K562 (cell line): ENCODE data around the gene DIAPH1. TPM values are rescaled to one million over a fixed set of nuclear protein-coding genes. Genes with fewer than 3 reads are reported as not detected.
A peak's percentile ranks its signal among the peaks of the same experiment; 100 is the strongest.

Experiments
- ATAC-seq: fragments of 200-7000 bp; cut with Tn5 transposase; 3 replicates; pipeline ENCODE4 v1.9.1; 2020; ENCODE audit warnings: moderate library complexity
- BruUV-seq: library from RNA; stranded (reverse); fragments of 400-500 nt; replicated peaks from 2 replicates; lab custom pipeline; 2021; lab: Mats Ljungman, UMichigan
- CTCF ChIA-PET: fragments of 300-600 bp; formaldehyde crosslinking; extraction: SDS; loops from one replicate; lab custom pipeline; 2021; ENCODE audit warnings: low intra/inter-chr PET ratio; lab: Yijun Ruan, JAX
- POLR2A ChIA-PET: fragments of 300-600, 350-650 bp; sonication (Branson Sonifier 250); formaldehyde crosslinking; extraction: SDS; loops from one replicate; lab custom pipeline; 2021; ENCODE audit warnings: antibody characterized with exemption, inconsistent platforms; lab: Yijun Ruan, JAX
- DNase-seq, 4 experiments: peaks; one replicate each; pipeline versions ENCODE4 v3.0.0 to v3.0.0-alpha.2; 2011 to 2018; ENCODE audit warnings: low spot score in 3 of 4, mixed read lengths in 3 of 4; ENCODE audit errors: extremely low read depth in 1 of 4
- FAIRE-seq: peaks from 2 replicates; lab custom pipeline; 2011; peaks lifted over from hg19 to GRCh38; lab: Jason Lieb, UNC
- H2AFZ ChIP-seq: 2 replicates; pipeline ENCODE4 v1.6.0; 2011; ENCODE audit warnings: low read depth, low read length, control low read depth, inconsistent platforms
- H3K27ac ChIP-seq: fragments of 200-600 bp; 3 replicates; pipeline ENCODE4 v1.8.0; 2011; ENCODE audit warnings: low read depth, mild to moderate bottlenecking, control low read depth, inconsistent platforms, low read length, moderate library complexity, mixed read lengths; ENCODE audit errors: extremely low read depth
- H3K27me3 ChIP-seq, 2 experiments: fragments of 300-600 bp in 1 of 2; 2 replicates in 1 of 2; 3 replicates in 1 of 2; pipeline versions ENCODE4 v1.6.0 to v1.8.0; 2011; ENCODE audit warnings: inconsistent platforms in 2 of 2, low read length in 2 of 2, mild to moderate bottlenecking in 1 of 2, mixed read lengths in 1 of 2, moderate library complexity in 1 of 2; ENCODE audit not compliant: control insufficient read depth in 2 of 2, insufficient read depth in 2 of 2
- H3K36me3 ChIP-seq: fragments of 300-600 bp; 3 replicates; pipeline ENCODE4 v1.8.0; 2011; ENCODE audit warnings: mild to moderate bottlenecking, low read length, inconsistent platforms; ENCODE audit not compliant: control insufficient read depth, insufficient read depth
- H3K4me1 ChIP-seq, 2 experiments: fragments of 200-600 bp in 1 of 2; replicated peaks in 1 of 2; 2 replicates in 1 of 2; 3 replicates in 1 of 2; pipeline versions ENCODE4 v1.5.1 to v1.8.0; 2011; ENCODE audit warnings: inconsistent platforms in 2 of 2, low read length in 2 of 2, mild to moderate bottlenecking in 1 of 2, mixed read lengths in 1 of 2, moderate library complexity in 1 of 2; ENCODE audit not compliant: control insufficient read depth in 2 of 2, insufficient read depth in 2 of 2
- H3K4me2 ChIP-seq: 2 replicates; pipeline ENCODE4 v1.6.1; 2011; ENCODE audit warnings: low read length, control low read depth, inconsistent platforms, mixed read lengths; ENCODE audit not compliant: insufficient read depth
- H3K4me3 ChIP-seq: fragments of 200-600 bp; sonication (generic), shearing (Covaris generic); 2 replicates; pipeline ENCODE4 v1.5.1; 2016; ENCODE audit warnings: control low read depth, inconsistent platforms
- H3K79me2 ChIP-seq: fragments of 200-600 bp; 3 replicates; pipeline ENCODE4 v1.8.0; 2011; ENCODE audit warnings: low read length, inconsistent platforms; ENCODE audit not compliant: control insufficient read depth, insufficient read depth
- H3K9ac ChIP-seq, 2 experiments: 2 replicates each; pipeline versions ENCODE4 v1.6.0 to v1.6.1; 2011; ENCODE audit warnings: low read depth in 2 of 2, low read length in 2 of 2, control low read depth in 1 of 2, inconsistent platforms in 1 of 2, mild to moderate bottlenecking in 1 of 2, mixed read lengths in 1 of 2; ENCODE audit not compliant: insufficient read depth in 1 of 2
- H3K9me1 ChIP-seq: one replicate; pipeline ENCODE4 v1.6.0; 2011; ENCODE audit warnings: inconsistent platforms, mild to moderate bottlenecking, low read length, moderate library complexity; ENCODE audit not compliant: control insufficient read depth, insufficient read depth
- H3K9me3 ChIP-seq: replicated peaks from 2 replicates; pipeline ENCODE4 v1.5.1; 2011; ENCODE audit warnings: low read depth, low read length, inconsistent platforms; ENCODE audit not compliant: control insufficient read depth, insufficient read depth
- H4K20me1 ChIP-seq: replicated peaks from 2 replicates; pipeline ENCODE4 v1.6.1; 2011; ENCODE audit warnings: low read length, inconsistent platforms, mixed read lengths; ENCODE audit not compliant: control insufficient read depth, insufficient read depth
- AFF1 ChIP-seq, 2 experiments: fragments of 450-650 bp; IDR thresholded peaks; 2 replicates each; pipeline ENCODE4 v1.6.1; 2018; ENCODE audit warnings: mild to moderate bottlenecking in 2 of 2, low read depth in 1 of 2; ENCODE audit not compliant: partially characterized antibody in 2 of 2
- GATAD2B ChIP-seq: fragments of 450-650 bp; IDR thresholded peaks from 2 replicates; pipeline ENCODE4 v1.6.1; 2017; ENCODE audit warnings: mild to moderate bottlenecking, borderline replicate concordance
- HMBOX1 ChIP-seq: sonication (generic); IDR thresholded peaks from 2 replicates; pipeline ENCODE4 v1.6.1; 2016
- ZHX1 ChIP-seq: fragments of 150-350 bp; conservative IDR thresholded peaks from 2 replicates; pipeline ENCODE4 v1.6.1; 2014; ENCODE audit warnings: low read length
- WGBS: fragments of 100-300 bp; shearing (Covaris generic); methylation state at CpG from one replicate; pipeline ENCODE4 v1.1.6; 2016; ENCODE audit warnings: low coverage, mixed read lengths; ENCODE audit not compliant: insufficient coverage; ENCODE audit errors: missing lambda C conversion rate; 5-methylcytosine and 5-hydroxymethylcytosine counted together
- in situ Hi-C: fragments of 300-500 bp; cut with MboI; formaldehyde crosslinking; loops from 4 replicates; pipeline ENCODE4 v1.15.0; 2018; ENCODE audit warnings: inconsistent platforms, mixed read lengths
- intact Hi-C: fragments of 100-400 bp; cut with micrococcal nuclease; formaldehyde crosslinking; loops from 2 replicates; pipeline ENCODE4 v1.14.2; 2022
- polyA plus RNA-seq, 8 experiments: library from polyadenylated mRNA; depleted of rRNA in 4 of 8; stranded (reverse) in 5 of 8; unstranded in 3 of 8; fragments of >200 nt; fragmentation: Nextera tagmentation in 2 of 8; fragmentation: Illumina TruSeq in 1 of 8; extraction: Ambion mirVana in 2 of 8; extraction: Trizol in 1 of 8; gene quantifications; 2 replicates each; pipeline versions ENCODE4 v1.2.1 to v1.2.3, GENCODE V29; 2011 to 2014; ENCODE audit warnings: inconsistent platforms in 1 of 8, missing spikeins in 1 of 8
- total RNA-seq, 7 experiments: library from RNA; depleted of rRNA in 6 of 7; stranded (reverse); fragments of >200 nt in 6 of 7; fragmentation: Illumina TruSeq in 2 of 7; extraction: Trizol in 2 of 7; gene quantifications; 2 replicates each; pipeline versions ENCODE4 v1.2.1 to v1.2.3, GENCODE V29; 2011 to 2021; ENCODE audit warnings: low replicate concordance in 1 of 7

DIAPH1 gene
- total and polyA plus RNA-seq, 9 of the 15 experiments (the other 6 are each of a cell fraction or from before 2014, with no cell fraction given), result 60.8 to 328 (median 97.8) TPM

- ATAC-seq (peak; percentile 29), FAIRE-seq (no peak), DNase-seq (peak in 1 of 4 experiments; percentile 32)
- ChIA-PET CTCF (no interaction called here), POLR2A (interaction anchor here (1.6 to 3.2 kb wide), 4 partner anchors 9 to 15 kb away, joined by 3 to 16 read pairs (median 8); partner anchors contain the start of gene DIAPH1)
- H2AFZ ChIP-seq, result no peak overlapping the region
- no peaks in the 10 kb centered on the region for H3K9me3 ChIP-seq
- H3K4me1 ChIP-seq, result peaks cover 9 to 51% of the 10 kb centered on the region in 2 experiments; a peak in 4 of 5 replicates
- in situ Hi-C loops (no loop called here), intact Hi-C loops (no loop called here)
- H3K79me2 ChIP-seq, result peaks cover 99% of the 10 kb centered on the region
- H3K27ac ChIP-seq, result peak overlapping the region; percentile 86; the same call in 2 of the 3 replicates
- peak overlapping the region; percentile 31; the same call in 1 of the 2 replicates for H3K4me2 ChIP-seq
- TF ChIP-seq HMBOX1, result 0 out of 2 replicates have a peak, but pooled peaks have one; percentile 4
- peak in 1 of 2 experiments; percentile 14 for TF ChIP-seq AFF1 (IDR thresholded peaks at IDR 0.05; ENCODE audit: low read depth in 1 of 2, partially characterized antibody in 2 of 2)
- TF ChIP-seq GATAD2B, result 0 out of 2 replicates have a peak, but pooled peaks have one; percentile 13
- no peak for TF ChIP-seq ZHX1
- H3K27me3 ChIP-seq, result no peaks in the 10 kb centered on the region
- no peak overlapping the region for H3K4me3 ChIP-seq
- no TSS peak for BruUV-seq
- no peaks in the 10 kb centered on the region for H3K9me1 ChIP-seq
- peaks cover 55% of the 10 kb centered on the region for H3K36me3 ChIP-seq
- WGBS, result 30% methylated on average over 2 of the region's 2 CpGs
- 0 out of 2 replicates have a peak, but pooled peaks cover 4% of the 10 kb centered on the region for H4K20me1 ChIP-seq
- H3K9ac ChIP-seq, result peak overlapping the region in 1 of 2 experiments; percentile 37; a peak in 2 of 4 replicates
Measured at GRCh38 chr5:141608046-141608445, 10.8 kb downstream of the DIAPH1 start.
